Measurements from ENCODE around the gene SPAG8. TPM values are rescaled to one million over a fixed set of nuclear protein-coding genes. Genes with fewer than 3 reads are reported as not detected.

SPAG8 gene
- total RNA-seq, 1 experiment from 2014 or later: 0.50 TPM

- no peak overlapping the region for H3K4ac ChIP-seq (ENCODE audit: low read depth, low read length)
- H2BK15ac ChIP-seq (ENCODE audit: low read depth, low read length): no peak overlapping the region
- H3K18ac ChIP-seq (ENCODE audit: insufficient read length, low read depth, low read length): no peak overlapping the region
- no peak overlapping the region for H3K4me2 ChIP-seq (ENCODE audit: insufficient read depth, insufficient read length, low read length)
- H3K9ac ChIP-seq (ENCODE audit: extremely low read depth, insufficient read length, low read length): no peak overlapping the region
- no peaks in the 10 kb centered on the region for H4K20me1 ChIP-seq (ENCODE audit: control insufficient read depth, insufficient read depth, insufficient read length)
- H3K79me2 ChIP-seq (ENCODE audit: insufficient read depth, low read length): no peaks in the 10 kb centered on the region; the same call in 1 of the 2 replicates
- no peak overlapping the region for H2AK5ac ChIP-seq (ENCODE audit: insufficient read length, low read length)
- WGBS (ENCODE audit: extremely low coverage, insufficient read length, low lambda C conversion rate): no CpG with 5 or more reads among the region's 1 CpG
- no peak overlapping the region for H2BK5ac ChIP-seq (ENCODE audit: insufficient read length, low read length)
- H3K79me1 ChIP-seq (ENCODE audit: insufficient read depth, low read depth, low read length, poor library complexity, severe bottlenecking): no peaks in the 10 kb centered on the region
- no peak overlapping the region for H4K91ac ChIP-seq (ENCODE audit: insufficient read length, low read depth, low read length)
- no peak overlapping the region for H3K27ac ChIP-seq (ENCODE audit: insufficient read length, low read depth, low read length)
- H3K27me3 Mint-ChIP-seq (ENCODE audit: low read depth): no peaks in the 10 kb centered on the region
- no peak overlapping the region for H4K8ac ChIP-seq (replicated peaks; ENCODE audit: insufficient read length, low read depth, low read length)
- no peaks in the 10 kb centered on the region for H3K9me3 ChIP-seq (ENCODE audit: control insufficient read depth, low read depth, low read length)
- TF ChIP-seq CTCF (conservative IDR thresholded peaks at IDR 0.05): no peak
- DNase-seq: no peak
- no peaks in the 10 kb centered on the region for H3K9me3 Mint-ChIP-seq
- H3K27ac Mint-ChIP-seq: no peak overlapping the region
- no peak overlapping the region for H2BK20ac ChIP-seq (ENCODE audit: low read depth, low read length, poor library complexity, severe bottlenecking)
- no peak overlapping the region for H3K4me3 Mint-ChIP-seq
- H3T11ph ChIP-seq (ENCODE audit: low read length): no peak overlapping the region
- H2BK12ac ChIP-seq (ENCODE audit: insufficient read length, low read depth, low read length): no peak overlapping the region
- H3K27me3 ChIP-seq (ENCODE audit: insufficient read depth, low read length): no peaks in the 10 kb centered on the region
- no peaks in the 10 kb centered on the region for H3K23me2 ChIP-seq (ENCODE audit: insufficient read length, low read depth, low read length, poor library complexity, severe bottlenecking)
- H3K23ac ChIP-seq (ENCODE audit: insufficient read length, low read depth, low read length): no peak overlapping the region
- peaks cover 0 to 7% (median 0%) of the 10 kb centered on the region in 3 experiments; a peak in 3 of 7 replicates for H3K36me3 Mint-ChIP-seq (ENCODE audit: insufficient read depth in 1 of 3, low read depth in 3 of 3)
- no peak overlapping the region for H2BK120ac ChIP-seq (ENCODE audit: low read depth, low read length, poor library complexity, severe bottlenecking)
- H3K14ac ChIP-seq (ENCODE audit: insufficient read depth, low read length): no peak overlapping the region
- H3K56ac ChIP-seq (ENCODE audit: insufficient read length, low read depth, low read length): no peak overlapping the region
- no peaks in the 10 kb centered on the region for H3K4me1 ChIP-seq (ENCODE audit: insufficient read depth, low read length)
- peaks cover 21 to 24% of the 10 kb centered on the region in 2 experiments for H3K4me1 Mint-ChIP-seq
- no peak overlapping the region for H4K5ac ChIP-seq (ENCODE audit: insufficient read length, low read depth, low read length)
- H2AFZ ChIP-seq (ENCODE audit: low read length): no peak overlapping the region
Observed at GRCh38 chr9:35763803-35764202, 48.3 kb downstream of the SPAG8 start.

All from H9 (cell line).